H9 (cell line): ENCODE measurements around the gene ADAMTS18. TPM values are rescaled to one million over a fixed set of nuclear protein-coding genes. Genes with fewer than 3 reads are reported as not detected.

Experiments used
- DNase-seq: peaks from one replicate; pipeline ENCODE4 v3.0.0-alpha.2; 2017
- H2AFZ ChIP-seq: one replicate; pipeline ENCODE4 v1.6.1; 2013; ENCODE audit warnings: mild to moderate bottlenecking, low read length, control low read depth, moderate library complexity
- H2AK5ac ChIP-seq: 2 replicates; pipeline ENCODE4 v1.6.1; 2013; ENCODE audit warnings: low read length, control low read depth, mixed read lengths; ENCODE audit not compliant: insufficient read length
- H2BK120ac ChIP-seq: one replicate; pipeline ENCODE4 v1.6.1; 2013; ENCODE audit warnings: low read depth, mild to moderate bottlenecking, low read length, control low read depth, inconsistent platforms; ENCODE audit not compliant: poor library complexity, severe bottlenecking
- H2BK12ac ChIP-seq: 2 replicates; pipeline ENCODE4 v1.6.1; 2013; ENCODE audit warnings: low read length, control low read depth, mixed read lengths, low read depth; ENCODE audit not compliant: insufficient read length
- H2BK15ac ChIP-seq: 2 replicates; pipeline ENCODE4 v1.6.1; 2013; ENCODE audit warnings: low read depth, low read length, control low read depth
- H2BK20ac ChIP-seq: one replicate; pipeline ENCODE4 v1.6.1; 2013; ENCODE audit warnings: low read depth, mild to moderate bottlenecking, low read length, control low read depth, inconsistent platforms; ENCODE audit not compliant: poor library complexity, severe bottlenecking
- H2BK5ac ChIP-seq: 2 replicates; pipeline ENCODE4 v1.6.1; 2013; ENCODE audit warnings: low read length, control low read depth, mixed read lengths; ENCODE audit not compliant: insufficient read length
- H3K14ac ChIP-seq: 2 replicates; pipeline ENCODE4 v1.6.1; 2013; ENCODE audit warnings: low read length, control low read depth; ENCODE audit not compliant: insufficient read depth
- H3K18ac ChIP-seq: 2 replicates; pipeline ENCODE4 v1.6.1; 2013; ENCODE audit warnings: low read depth, mild to moderate bottlenecking, mixed read lengths, low read length, control low read depth; ENCODE audit not compliant: insufficient read length
- H3K23ac ChIP-seq: 2 replicates; pipeline ENCODE4 v1.6.1; 2013; ENCODE audit warnings: low read length, control low read depth, mixed read lengths, low read depth; ENCODE audit not compliant: insufficient read length
- H3K23me2 ChIP-seq: 2 replicates; pipeline ENCODE4 v1.6.1; 2013; ENCODE audit warnings: low read depth, mild to moderate bottlenecking, mixed read lengths, low read length, control low read depth; ENCODE audit not compliant: insufficient read length, poor library complexity, severe bottlenecking
- H3K27ac ChIP-seq: 2 replicates; pipeline ENCODE4 v1.5.1; 2013; ENCODE audit warnings: low read length, control low read depth, mixed read lengths, low read depth; ENCODE audit not compliant: insufficient read length
- H3K27me3 ChIP-seq: 2 replicates; pipeline ENCODE4 v1.6.1; 2013; ENCODE audit warnings: low read length, control low read depth, inconsistent platforms; ENCODE audit not compliant: insufficient read depth
- H3K4ac ChIP-seq: 2 replicates; pipeline ENCODE4 v1.6.1; 2013; ENCODE audit warnings: low read depth, mild to moderate bottlenecking, control low read depth, inconsistent platforms, low read length, moderate library complexity
- H3K4me1 ChIP-seq: 2 replicates; pipeline ENCODE4 v1.6.1; 2013; ENCODE audit warnings: low read length, control low read depth, inconsistent platforms; ENCODE audit not compliant: insufficient read depth
- H3K4me2 ChIP-seq: 2 replicates; pipeline ENCODE4 v1.6.1; 2013; ENCODE audit warnings: low read length, control low read depth, mixed read lengths; ENCODE audit not compliant: insufficient read length, insufficient read depth
- H3K56ac ChIP-seq: 2 replicates; pipeline ENCODE4 v1.6.1; 2013; ENCODE audit warnings: low read depth, mild to moderate bottlenecking, mixed read lengths, low read length, control low read depth; ENCODE audit not compliant: insufficient read length
- H3K79me1 ChIP-seq: 2 replicates; pipeline ENCODE4 v1.6.1; 2013; ENCODE audit warnings: low read depth, mild to moderate bottlenecking, moderate library complexity, low read length, control low read depth, inconsistent platforms; ENCODE audit not compliant: insufficient read depth, poor library complexity, severe bottlenecking
- H3K79me2 ChIP-seq: 2 replicates; pipeline ENCODE4 v1.6.1; 2013; ENCODE audit warnings: low read length, control low read depth, inconsistent platforms; ENCODE audit not compliant: insufficient read depth
- H3K9ac ChIP-seq: 2 replicates; pipeline ENCODE4 v1.6.1; 2013; ENCODE audit warnings: low read length, control low read depth, mixed read lengths; ENCODE audit not compliant: insufficient read length; ENCODE audit errors: extremely low read depth
- H3K9me3 ChIP-seq: one replicate; pipeline ENCODE4 v1.6.1; 2013; ENCODE audit warnings: low read depth, low read length, inconsistent platforms; ENCODE audit not compliant: control insufficient read depth
- H3T11ph ChIP-seq: one replicate; pipeline ENCODE4 v1.6.1; 2013; ENCODE audit warnings: mild to moderate bottlenecking, low read length, control low read depth, inconsistent platforms
- H4K20me1 ChIP-seq: one replicate; pipeline ENCODE4 v1.6.1; 2013; ENCODE audit not compliant: control insufficient read depth, insufficient read length, insufficient read depth
- H4K5ac ChIP-seq: 2 replicates; pipeline ENCODE4 v1.6.1; 2013; ENCODE audit warnings: low read depth, mild to moderate bottlenecking, mixed read lengths, low read length, control low read depth; ENCODE audit not compliant: insufficient read length
- H4K8ac ChIP-seq: replicated peaks from 2 replicates; pipeline ENCODE4 v1.6.1; 2013; ENCODE audit warnings: low read length, control low read depth, mixed read lengths, low read depth; ENCODE audit not compliant: insufficient read length
- H4K91ac ChIP-seq: 2 replicates; pipeline ENCODE4 v1.6.1; 2013; ENCODE audit warnings: low read depth, mild to moderate bottlenecking, moderate library complexity, mixed read lengths, low read length, control low read depth; ENCODE audit not compliant: insufficient read length
- H3K27ac Mint-ChIP-seq, 3 experiments: 2 replicates in 2 of 3; 3 replicates in 1 of 3; pipeline ENCODE4 v1.8.0; 2020 to 2021; ENCODE audit warnings: mixed read lengths in 3 of 3, mild to moderate bottlenecking in 1 of 3, moderate library complexity in 1 of 3
- H3K27me3 Mint-ChIP-seq: 2 replicates; pipeline ENCODE4 v1.8.0; 2021; ENCODE audit warnings: low read depth, mild to moderate bottlenecking, moderate library complexity, mixed read lengths
- H3K36me3 Mint-ChIP-seq, 3 experiments: 2 replicates in 2 of 3; 3 replicates in 1 of 3; pipeline ENCODE4 v1.8.0; 2020 to 2021; ENCODE audit warnings: low read depth in 3 of 3, mixed read lengths in 3 of 3; ENCODE audit not compliant: insufficient read depth in 1 of 3
- H3K4me1 Mint-ChIP-seq, 2 experiments: 2 replicates each; pipeline ENCODE4 v1.8.0; 2020; ENCODE audit warnings: mixed read lengths in 2 of 2
- H3K4me3 Mint-ChIP-seq, 2 experiments: 2 replicates in 1 of 2; 3 replicates in 1 of 2; pipeline ENCODE4 v1.8.0; 2020 to 2021; ENCODE audit warnings: mild to moderate bottlenecking in 2 of 2, mixed read lengths in 2 of 2, moderate library complexity in 1 of 2
- H3K9me3 Mint-ChIP-seq, 2 experiments: 2 replicates in 1 of 2; 3 replicates in 1 of 2; pipeline ENCODE4 v1.8.0; 2020; ENCODE audit warnings: mild to moderate bottlenecking in 2 of 2, mixed read lengths in 2 of 2, moderate library complexity in 1 of 2
- CTCF ChIP-seq: fragments of 200-600 bp; sonication (generic); conservative IDR thresholded peaks from 3 replicates; pipeline ENCODE4 v1.8.0; 2021; ENCODE audit warnings: antibody characterized with exemption, mild to moderate bottlenecking
- WGBS: extraction: QIAGEN DNeasy Blood & Tissue Kit; methylation state at CpG from one replicate; pipeline ENCODE4 v1.1.7; 2013; ENCODE audit warnings: missing lambda C conversion rate, low lambda C conversion rate, mixed read lengths; ENCODE audit not compliant: insufficient read length; ENCODE audit errors: extremely low coverage; 5-methylcytosine and 5-hydroxymethylcytosine counted together
- total RNA-seq: library from RNA; stranded (reverse); gene quantifications from 2 replicates; pipeline ENCODE4 v1.2.1, GENCODE V29; 2021

The ADAMTS18 gene
- total RNA-seq, 1 experiment from 2014 or later: 0.07 TPM

- Histone ChIP-seq H2BK15ac (no peak overlapping the region), H4K20me1 (no peaks in the 10 kb centered on the region), H3K9ac (no peak overlapping the region), H2AK5ac (no peak overlapping the region), H3T11ph (no peak overlapping the region), H2BK12ac (no peak overlapping the region), H4K91ac (no peak overlapping the region), H3K23ac (no peak overlapping the region), H3K4me2 (no peak overlapping the region), H2BK20ac (no peak overlapping the region), H3K79me2 (no peaks in the 10 kb centered on the region), H4K8ac (no peak overlapping the region), H2AFZ (no peak overlapping the region), H3K56ac (no peak overlapping the region), H3K4ac (no peak overlapping the region), H2BK5ac (no peak overlapping the region), H3K79me1 (no peaks in the 10 kb centered on the region), H2BK120ac (no peak overlapping the region), H3K18ac (no peak overlapping the region), H3K23me2 (no peaks in the 10 kb centered on the region), H3K27ac (no peak overlapping the region), H3K9me3 (no peaks in the 10 kb centered on the region), H4K5ac (no peak overlapping the region), H3K4me1 (no peaks in the 10 kb centered on the region), H3K14ac (no peak overlapping the region), H3K27me3 (no peaks in the 10 kb centered on the region)
- H3K4me3 Mint-ChIP-seq: no peak overlapping the region
- TF ChIP-seq CTCF: no peak
- H3K27me3 Mint-ChIP-seq: no peaks in the 10 kb centered on the region; the same call in 1 of the 2 replicates
- no CpG with 5 or more reads among the region's 2 CpGs for WGBS
- no peaks in the 10 kb centered on the region for H3K9me3 Mint-ChIP-seq
- no peak overlapping the region for H3K27ac Mint-ChIP-seq
- no peaks in the 10 kb centered on the region for H3K36me3 Mint-ChIP-seq
- peaks cover 8 to 17% of the 10 kb centered on the region in 2 experiments for H3K4me1 Mint-ChIP-seq
- DNase-seq: no peak
These were observed 107.1 kb downstream of the ADAMTS18 start for GRCh38 chr16:77327717-77328116.
